Activated CD4-positive, alpha-beta T cell treated with anti-CD3 and anti-CD28 coated beads for 48 hours (primary cell): ENCODE measurements around the gene ZNF593.

ENCODE experiments used
- DNase-seq: peaks from one replicate; pipeline ENCODE4 v3.0.0-alpha.2; 2020

ZNF593 gene

GRCh38 chr1:26153966-26154532 lies 15.7 kb upstream of the ZNF593 start:
- DNase-seq = no peak

GRCh38 chr1:26154750-26155149 lies 15.0 kb upstream of the ZNF593 start:
- no peak for DNase-seq

- DNase-seq = no peak
Measured at GRCh38 chr1:26155370-26156284, 14.1 kb upstream of the ZNF593 start.

GRCh38 chr1:26156285-26157038 lies 13.2 kb upstream of the ZNF593 start:
- DNase-seq = no peak

- no peak for DNase-seq
Measured at GRCh38 chr1:26158271-26158907, 11.3 kb upstream of the ZNF593 start.

GRCh38 chr1:26158908-26159742 lies 10.6 kb upstream of the ZNF593 start, which contains the start of gene FAM110D:
FAM110D (plus strand) TSS chr1:26159079; CDS start chr1:26161292, 2,213 bp downstream.
- no peak for DNase-seq

GRCh38 chr1:26159743-26160039 lies 10.0 kb upstream of the ZNF593 start:
- DNase-seq = no peak

- no peak for DNase-seq
Measured at GRCh38 chr1:26160527-26161414, 8.9 kb upstream of the ZNF593 start.

GRCh38 chr1:26161415-26162219 lies 8.1 kb upstream of the ZNF593 start:
- peak; percentile 62 for DNase-seq

GRCh38 chr1:26162220-26162709 lies 7.4 kb upstream of the ZNF593 start:
- no peak for DNase-seq

GRCh38 chr1:26163684-26164035 lies 6.0 kb upstream of the ZNF593 start:
- no peak for DNase-seq

- peak; percentile 55 for DNase-seq
Measured at GRCh38 chr1:26164036-26164860, 5.5 kb upstream of the ZNF593 start.

GRCh38 chr1:26164861-26165842 lies 4.6 kb upstream of the ZNF593 start:
- DNase-seq = no peak

GRCh38 chr1:26166719-26167281 lies 2.9 kb upstream of the ZNF593 start:
- no peak for DNase-seq

GRCh38 chr1:26168410-26169197 lies 1.1 kb upstream of the ZNF593 start, which contains the start of gene C1orf232:
C1orf232 (minus strand) TSS chr1:26168963; CDS start chr1:26168499, 464 bp downstream.
- DNase-seq = no peak

- DNase-seq = no peak
Measured at GRCh38 chr1:26169198-26169554, 532 bp upstream of the ZNF593 start.

GRCh38 chr1:26170472-26170821 lies 739 bp downstream of the ZNF593 start:
- no peak for DNase-seq
